HG02970 (cell line): Measurements from ENCODE around the gene ESM1.

ENCODE experiments used
- ATAC-seq: cut with Tn5 transposase; IDR thresholded peaks from one replicate; pipeline ENCODE4 v1.9.1; 2021; ENCODE audit warnings: mild to moderate bottlenecking, moderate library complexity, moderate number of reproducible peaks; ENCODE audit not compliant: unreplicated experiment, low FRiP score

ESM1 gene

DNA sequence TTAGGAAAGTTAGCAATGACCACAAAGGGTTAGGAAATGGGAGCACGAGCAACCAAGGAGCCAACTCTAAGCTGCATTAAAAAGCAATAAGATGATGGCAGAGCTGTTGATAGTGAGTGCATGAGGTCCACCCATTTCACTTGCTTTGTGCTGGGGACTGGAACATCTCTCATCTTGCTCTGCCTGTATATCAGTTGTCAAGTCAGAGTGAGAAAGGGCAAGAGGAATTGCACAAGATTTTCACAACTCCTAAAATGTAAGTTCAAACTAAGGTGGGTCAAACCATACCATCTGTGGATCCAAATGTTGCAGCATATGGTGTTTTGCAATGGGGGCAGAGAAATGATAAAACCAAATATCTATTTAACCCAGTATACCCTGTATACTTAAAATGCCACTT is 2.8 kb upstream of the ESM1 start:
- no peak for ATAC-seq

DNA sequence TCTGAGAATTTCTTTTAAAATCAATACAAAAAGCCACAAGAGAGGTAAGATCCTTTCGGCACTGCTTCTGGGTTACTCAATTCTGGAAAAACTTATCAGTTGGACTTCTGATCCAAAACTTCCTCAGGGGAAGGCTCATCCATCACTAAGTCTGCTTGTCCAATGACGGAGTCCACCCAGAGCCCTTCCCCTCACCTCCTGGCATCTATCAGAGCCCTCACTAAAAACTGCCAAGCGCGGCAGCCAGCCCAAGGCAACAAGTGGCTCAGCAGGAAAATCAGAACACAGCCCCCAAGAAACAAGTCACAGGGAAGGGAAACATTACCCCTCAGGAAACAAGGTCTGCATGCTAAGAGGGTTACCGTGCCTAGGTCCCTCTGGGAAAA is 869 bp upstream of the ESM1 start:
- no peak for ATAC-seq

DNA sequence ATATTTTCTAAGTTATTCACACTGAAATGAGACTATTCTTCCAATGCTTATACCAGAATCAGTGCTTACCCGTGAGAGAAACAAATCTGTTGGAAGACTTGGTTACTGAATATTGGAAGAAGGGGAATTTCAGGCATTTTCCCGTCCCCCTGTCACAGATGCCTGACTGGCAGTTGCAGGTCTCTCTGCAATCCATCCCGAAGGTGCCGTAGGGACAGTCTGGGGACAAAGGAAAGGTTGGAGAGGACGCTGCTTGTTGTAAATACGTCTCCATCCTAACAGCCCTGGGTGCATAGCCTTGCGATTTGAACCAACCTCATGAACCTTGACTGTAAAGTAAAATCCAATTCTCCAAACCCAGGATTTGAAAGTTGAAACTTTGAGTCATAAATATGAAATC is 3.5 kb downstream of the ESM1 start:
- no peak for ATAC-seq

DNA sequence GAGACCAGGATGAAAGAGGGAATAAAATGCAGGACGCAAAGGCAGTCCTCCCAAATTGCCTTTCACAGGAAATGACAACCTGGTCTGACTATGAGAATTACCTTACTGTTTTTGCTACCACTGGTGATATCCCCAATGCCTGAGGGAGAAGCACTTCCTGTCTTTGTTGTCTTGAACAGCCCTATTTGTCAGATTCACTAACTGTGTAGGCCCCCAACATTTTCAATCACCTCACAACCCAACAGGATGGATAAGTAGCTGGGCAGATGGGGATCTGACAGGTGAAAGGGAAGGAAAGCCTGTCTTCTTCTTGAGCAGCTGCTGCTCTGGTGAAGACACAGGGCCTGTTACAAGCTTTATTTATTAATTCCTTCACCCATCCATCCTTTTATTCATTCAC is 9.7 kb downstream of the ESM1 start:
- no peak for ATAC-seq

DNA sequence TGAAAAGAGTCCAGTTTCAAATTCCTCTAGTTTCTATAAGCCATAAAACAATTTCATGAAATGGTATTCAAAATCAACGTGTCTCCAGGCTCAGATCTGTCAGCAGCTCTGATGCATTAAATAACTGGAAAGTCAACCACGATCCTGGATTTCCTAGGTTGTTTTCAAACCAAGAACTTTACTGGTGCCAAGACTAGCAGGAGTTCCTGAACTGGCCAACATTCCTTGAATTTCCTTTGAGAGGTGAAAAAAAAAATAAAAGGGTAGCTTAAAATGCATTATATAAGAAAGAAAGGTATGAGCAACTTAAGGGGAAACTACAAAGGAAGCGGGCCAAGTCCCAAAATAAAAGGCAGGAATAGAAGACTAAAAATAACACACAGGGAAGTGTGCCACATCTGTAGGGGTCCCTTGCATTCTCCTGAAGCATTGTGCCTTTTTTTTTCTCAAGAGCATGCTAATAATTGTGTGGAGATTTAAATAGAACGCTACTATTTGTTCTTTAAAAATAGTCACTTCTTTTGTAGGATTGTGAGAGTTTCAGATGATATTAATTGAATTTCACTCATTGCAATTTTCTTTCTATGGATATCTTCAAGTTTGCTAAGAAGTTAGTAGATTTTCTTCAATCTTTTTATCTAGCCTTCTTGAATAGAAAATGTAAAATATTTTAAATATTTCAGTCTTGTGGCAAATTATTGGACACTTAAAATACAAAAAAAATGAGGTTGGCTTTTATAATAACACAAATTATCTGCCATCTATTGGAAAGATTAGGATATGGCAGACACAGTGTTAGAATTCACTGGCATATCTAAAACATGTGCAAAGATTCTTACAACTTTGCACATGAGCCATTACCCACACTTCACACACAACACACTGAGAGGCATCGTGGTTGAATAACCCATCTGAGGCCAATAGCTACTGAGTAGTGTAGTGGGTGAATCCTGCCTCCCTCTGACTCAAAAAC is 15.3 kb downstream of the ESM1 start:
- no peak for ATAC-seq

DNA sequence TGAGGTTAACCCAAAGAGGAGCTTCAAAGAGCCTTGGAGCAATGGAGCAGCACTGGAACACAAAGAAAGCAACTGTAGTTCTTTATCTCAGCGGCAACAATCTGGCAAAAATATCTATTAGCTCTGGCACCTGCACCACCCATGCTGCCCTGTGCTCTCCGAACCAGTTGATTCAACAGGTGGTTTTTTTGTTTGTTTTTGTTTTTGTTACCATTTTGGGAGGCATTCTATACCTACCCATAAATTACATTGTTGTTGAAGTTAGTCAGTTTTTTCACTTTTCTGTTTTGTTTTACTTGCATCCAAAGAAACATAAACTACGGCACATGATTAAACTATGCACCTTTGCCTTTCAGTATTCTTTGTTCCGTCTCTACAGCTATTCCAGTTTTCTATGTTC is 16.2 kb downstream of the ESM1 start:
- no peak for ATAC-seq

DNA sequence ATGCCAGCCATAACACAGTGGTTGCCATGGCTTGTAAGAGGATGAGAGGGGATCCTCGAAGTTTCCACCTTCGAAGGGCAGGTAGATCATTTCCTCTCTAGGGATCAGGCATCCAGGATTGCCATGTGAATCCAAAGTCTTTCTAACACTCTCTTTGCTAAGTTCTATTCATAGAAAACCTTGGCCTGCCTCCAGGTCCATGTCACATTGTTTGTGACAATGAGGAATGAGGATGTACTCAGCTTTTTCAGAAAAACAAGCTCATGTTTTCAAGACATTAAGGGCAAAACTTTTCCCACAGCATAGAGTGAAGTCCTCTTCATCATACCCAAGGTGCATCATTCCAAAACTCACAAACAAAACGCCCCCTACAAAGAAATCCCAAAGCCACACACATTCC is 19.6 kb downstream of the ESM1 start:
- ATAC-seq: no peak

DNA sequence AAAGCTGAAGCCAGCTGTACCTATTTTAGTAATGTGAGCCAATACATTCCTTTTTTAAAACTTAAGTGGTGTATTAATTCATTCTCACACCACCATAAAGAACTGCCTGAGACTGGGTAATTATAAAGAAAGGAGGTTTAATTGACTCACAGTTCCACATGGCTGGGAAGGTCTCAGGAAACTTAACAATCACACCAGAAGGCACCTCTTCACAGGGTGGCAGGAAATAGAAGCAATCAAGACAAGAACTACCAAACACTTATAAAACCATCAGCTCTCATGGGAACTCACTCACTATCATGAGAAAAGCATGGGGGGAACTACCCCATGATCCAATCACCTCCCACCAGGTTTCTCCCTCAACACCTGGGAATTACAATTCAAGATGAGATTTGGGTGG is 21.0 kb downstream of the ESM1 start:
- no peak for ATAC-seq

DNA sequence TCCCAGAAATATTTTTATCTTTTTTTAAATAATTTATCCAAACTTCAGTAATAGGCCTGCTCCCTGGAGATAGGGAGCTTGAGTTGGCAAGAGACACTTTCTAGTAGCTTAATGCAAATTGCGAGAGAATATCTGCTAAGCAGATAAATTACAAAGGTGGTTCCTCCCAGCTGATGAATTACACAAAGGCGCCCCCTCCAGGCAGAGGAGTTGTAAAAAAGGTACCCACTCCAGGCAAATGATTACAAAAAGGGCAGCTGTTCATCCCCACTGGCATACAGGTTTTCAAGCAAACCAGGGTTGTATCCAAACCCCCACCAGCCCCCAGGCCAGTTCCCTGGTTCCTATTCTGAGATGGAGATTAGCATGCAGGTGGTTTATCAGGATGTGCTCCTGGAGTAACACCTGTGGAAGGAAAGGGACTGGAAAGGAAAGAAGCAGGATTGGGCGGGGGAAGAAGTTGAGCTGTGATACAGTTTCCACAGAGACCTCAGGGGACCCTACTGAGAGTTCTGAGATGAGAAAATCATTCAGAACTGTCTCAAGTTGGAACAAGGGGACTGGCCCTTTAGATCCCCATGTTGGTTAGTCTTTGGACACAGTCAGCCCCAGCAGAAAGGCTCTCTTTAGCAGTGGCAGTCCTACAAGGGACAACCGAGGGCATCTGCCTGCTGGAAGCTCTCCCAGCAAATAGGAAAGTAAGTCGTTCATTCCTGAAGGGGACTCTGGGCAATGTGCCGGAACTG is 25.5 kb downstream of the ESM1 start:
- ATAC-seq: no peak

DNA sequence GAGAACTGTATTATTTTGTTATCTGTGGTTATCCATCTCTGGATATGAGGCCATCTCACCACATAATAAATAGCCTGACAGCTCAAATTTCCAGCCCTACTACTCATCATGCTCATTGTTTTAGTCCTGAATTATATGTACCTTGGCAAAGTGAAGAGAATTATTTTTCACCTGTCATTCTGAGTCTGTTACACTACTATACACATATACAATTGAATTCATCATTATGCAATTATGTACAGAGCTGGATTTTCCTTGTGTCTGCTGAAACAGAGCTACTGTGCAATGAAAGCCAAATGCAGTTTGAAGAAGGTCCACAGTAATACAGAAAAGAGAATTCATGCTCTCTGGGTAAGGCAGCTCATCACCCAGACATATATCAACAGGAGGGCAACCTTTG is 28.5 kb downstream of the ESM1 start:
- no peak for ATAC-seq

DNA sequence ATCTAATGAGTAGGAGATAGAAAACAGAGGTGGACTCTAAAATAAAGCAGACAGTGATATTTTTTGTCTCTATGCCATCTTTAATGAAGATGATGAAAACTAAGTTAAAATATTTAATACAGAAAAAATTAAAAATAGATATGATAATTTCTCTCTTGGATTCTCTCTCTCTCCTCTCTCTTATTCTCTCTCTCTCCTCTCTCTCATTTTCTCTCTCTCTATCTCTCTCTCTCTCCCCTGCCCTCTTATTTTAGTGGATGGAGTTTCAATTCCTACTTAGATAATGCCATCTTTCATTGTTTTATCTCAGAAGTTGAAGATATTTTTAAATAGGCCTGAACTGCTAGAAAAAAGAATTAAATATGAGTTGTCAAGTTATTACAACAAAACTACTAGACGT is 38.2 kb downstream of the ESM1 start:
- ATAC-seq: no peak

DNA sequence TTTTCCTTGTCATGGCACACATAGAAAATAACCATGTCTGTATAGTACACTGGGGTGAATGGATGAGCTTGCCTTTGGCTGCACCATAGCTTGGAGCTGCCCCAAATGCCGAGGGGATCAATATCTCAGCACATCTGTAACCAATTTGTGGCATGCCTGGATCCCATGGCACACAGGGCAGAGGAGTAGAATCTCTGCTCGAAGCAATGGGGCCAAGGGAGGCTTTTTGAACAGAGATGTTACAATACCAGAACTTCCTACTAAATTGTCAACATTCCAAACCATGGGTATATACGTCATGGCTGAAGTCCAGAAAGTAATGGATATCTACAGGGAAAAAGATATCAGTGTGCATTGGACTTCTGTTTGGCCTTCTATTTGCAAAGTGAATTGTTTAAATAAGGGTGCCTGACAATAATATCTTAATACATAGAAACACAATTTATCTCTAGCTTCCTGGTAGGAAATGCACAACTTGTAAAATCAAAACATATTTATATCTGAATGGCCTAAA is 39.0 kb downstream of the ESM1 start:
- ATAC-seq: no peak

DNA sequence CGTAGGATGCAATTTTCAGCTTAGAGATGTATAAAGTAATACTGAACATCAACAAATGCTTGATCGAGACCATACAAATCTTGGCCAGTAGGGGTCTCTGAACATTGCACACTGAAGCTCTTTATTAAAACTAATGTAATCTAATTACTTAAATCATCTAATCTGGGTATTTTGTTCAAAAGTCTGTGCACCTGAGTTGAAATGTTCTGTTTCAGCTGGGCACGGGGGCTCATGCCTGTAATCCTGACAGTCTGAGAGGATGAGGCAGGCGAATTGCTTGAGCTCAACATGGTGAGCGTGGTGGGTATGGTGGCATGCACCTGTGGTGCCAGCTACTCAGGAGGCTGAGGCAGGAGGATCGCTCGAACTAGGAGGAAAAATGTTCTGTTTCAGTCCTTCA is 41.0 kb downstream of the ESM1 start:
- ATAC-seq: no peak

DNA sequence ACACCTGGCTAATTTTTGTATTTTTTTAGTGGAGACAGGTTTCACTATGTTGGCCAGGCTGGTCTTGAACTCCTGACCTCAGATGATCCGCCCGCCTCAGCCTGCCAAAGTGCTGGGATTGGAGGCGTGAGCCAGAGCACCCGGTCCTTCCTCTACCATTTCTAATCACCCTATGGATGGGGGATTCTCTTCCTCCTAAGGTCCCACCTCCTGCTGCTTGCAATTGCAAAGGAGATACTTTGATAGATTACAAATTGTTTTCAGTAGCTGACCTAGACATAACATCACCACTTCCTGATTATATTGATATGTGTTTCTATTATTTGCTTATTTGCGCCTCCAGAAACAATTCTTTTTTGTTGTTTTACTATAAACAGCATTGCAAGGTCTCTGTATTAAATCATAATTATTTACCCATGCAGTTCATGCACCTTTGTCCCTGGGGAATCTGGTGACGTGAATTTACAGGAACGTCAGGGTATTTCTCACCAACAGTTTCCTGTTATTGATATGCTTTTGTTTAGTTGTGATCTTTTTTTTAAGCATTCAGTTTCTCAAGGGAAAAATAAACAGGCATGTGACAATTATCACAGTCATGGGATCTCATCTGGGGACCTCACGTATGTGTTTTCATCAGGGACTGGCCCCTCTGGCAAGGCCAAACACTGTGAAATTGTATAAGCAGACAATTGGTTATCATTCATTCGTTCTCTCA is 43.2 kb downstream of the ESM1 start:
- no peak for ATAC-seq

DNA sequence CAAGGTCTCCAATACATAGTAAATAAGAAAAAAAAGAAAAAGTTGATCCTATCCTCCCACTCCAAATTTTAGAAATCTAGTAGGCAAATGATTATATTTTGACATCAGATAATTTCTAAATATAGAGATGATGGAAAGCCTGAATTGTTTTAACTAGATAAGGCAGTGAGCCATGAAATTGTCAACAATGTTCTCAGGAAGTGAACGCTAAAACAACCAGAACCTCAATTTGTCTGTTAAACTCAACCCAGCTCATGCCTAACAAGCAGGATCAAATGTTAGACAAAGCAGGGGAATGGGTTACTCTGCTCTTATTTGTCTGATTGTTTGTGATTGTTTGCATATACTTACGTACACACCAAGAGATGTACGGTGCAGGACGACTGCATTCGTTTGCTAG is 49.2 kb downstream of the ESM1 start:
- ATAC-seq: no peak

DNA sequence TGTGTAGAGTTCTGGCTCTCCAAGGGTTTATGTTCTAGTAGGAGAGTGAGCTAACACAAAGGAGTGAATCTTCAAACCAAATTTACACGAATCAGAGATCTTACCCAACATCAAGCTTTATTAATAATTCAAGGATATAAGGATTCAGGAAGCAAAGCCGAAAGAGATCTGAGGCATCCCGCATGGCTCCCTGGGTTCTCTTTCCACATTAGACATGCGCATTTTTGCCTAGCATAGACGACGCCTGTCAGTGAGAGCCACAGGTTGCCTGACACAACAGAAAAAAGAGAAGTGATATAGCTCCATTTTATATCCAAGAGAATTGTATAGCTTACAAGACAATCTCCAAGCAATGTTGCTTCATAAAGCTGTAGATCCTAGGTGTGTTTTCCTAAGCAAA is 52.6 kb downstream of the ESM1 start:
- no peak for ATAC-seq

DNA sequence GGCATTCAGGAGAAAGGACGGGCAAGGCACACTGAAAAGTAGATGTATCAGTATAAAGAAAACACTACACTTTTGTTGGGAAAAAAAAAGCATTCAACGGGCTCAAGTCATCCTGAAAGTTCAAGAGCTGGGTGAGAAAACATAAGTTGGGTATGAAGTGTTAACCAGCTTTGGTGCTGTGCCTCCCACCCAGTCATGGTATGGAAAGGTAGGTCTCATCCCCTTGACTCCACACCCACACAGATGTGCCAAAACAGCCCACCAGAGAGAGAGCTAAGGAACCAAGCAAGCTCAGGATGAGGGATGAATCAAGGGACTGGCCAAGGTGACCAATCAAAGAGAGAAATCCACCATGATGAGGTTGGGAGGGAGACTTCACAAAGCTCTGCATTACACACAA is 54.7 kb downstream of the ESM1 start:
- no peak for ATAC-seq
